ENCODE measurements around the gene RPL13A. TPM values are rescaled to one million over a fixed set of nuclear protein-coding genes. Genes with fewer than 3 reads are reported as not detected.

Gene RPL13A
- total and polyA plus RNA-seq, 2 of the 4 experiments (the other 2 are of a cell fraction) = 1,477 to 2,069 TPM

DNA sequence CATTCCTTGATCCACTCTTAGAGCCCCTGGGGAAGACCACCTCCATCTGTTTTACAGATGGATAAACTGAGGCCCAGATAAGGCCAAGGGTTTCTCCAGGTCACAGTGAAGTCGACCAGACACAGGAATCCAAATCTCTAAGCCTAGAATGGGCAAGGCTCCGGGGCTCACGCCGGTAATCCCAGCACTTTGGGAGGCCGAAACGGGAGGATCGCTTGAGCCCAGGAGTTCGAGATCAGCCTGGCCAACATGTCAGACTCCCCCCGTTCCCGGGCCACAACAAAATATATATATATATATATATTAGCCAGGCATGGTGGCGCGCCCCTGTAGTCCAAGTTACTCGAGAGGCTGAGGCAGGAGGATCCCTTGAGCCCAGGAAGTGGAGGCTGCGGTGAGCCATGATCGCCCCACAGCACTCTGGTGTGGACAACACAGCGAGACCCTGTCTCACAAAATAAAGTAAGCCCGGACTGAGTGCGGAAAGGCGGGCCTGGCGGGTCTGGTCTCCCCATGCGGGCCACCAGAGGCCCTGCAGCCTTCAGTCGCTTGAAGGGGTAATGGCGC, 615 bp upstream of the RPL13A start:
- no peak overlapping the region for H3K56ac ChIP-seq (ENCODE audit: extremely low read depth, insufficient read depth, low read length)
- 0 out of 2 replicates have a peak overlapping the region, but pooled peaks have one; percentile 49 for H3K14ac ChIP-seq (replicated peaks; ENCODE audit: low read depth, low read length)
- peaks cover 7% of the 10 kb centered on the region for H3K4me1 ChIP-seq (ENCODE audit: control insufficient read depth, insufficient read depth, low read length)
- peak overlapping the region; percentile 64 to 98 for H4K8ac ChIP-seq (ENCODE audit: low read depth in 2 of 2, low read length in 2 of 2)
- no TSS peak for BruUV-seq (replicated peaks)
- H3K27me3 ChIP-seq (ENCODE audit: control insufficient read depth, insufficient read depth, low read length) = no peaks in the 10 kb centered on the region
- dilution Hi-C loops (cut with HindIII; ENCODE audit: low sequenced_read_pairs, unreplicated experiment) (no loop called here), in situ Hi-C loops (cut with MboI; ENCODE audit: low sequenced_read_pairs) (no loop called here), intact Hi-C loops (cut with micrococcal nuclease) (loop anchor here (1.0 kb wide), 1 partner anchor 10 kb away; the partner anchor contains the start of gene RPS11)
- H2BK120ac ChIP-seq (ENCODE audit: low read depth, low read length) = peak overlapping the region; percentile 53; the same call in 1 of the 2 replicates
- peak overlapping the region; percentile 78 for H2BK5ac ChIP-seq (ENCODE audit: low read depth, low read length, poor library complexity, severe bottlenecking)
- ATAC-seq (ENCODE audit: low read depth) (no peak), DNase-seq (no peak)
- H3K4ac ChIP-seq (ENCODE audit: low read depth, low read length) = peak overlapping the region; percentile 90
- no peak overlapping the region for H2BK20ac ChIP-seq (ENCODE audit: low read depth, low read length)
- peak overlapping the region; percentile 97 for H2AFZ ChIP-seq (replicated peaks; ENCODE audit: low read length, poor library complexity)
- ChIA-PET POLR2A (ENCODE audit: unreplicated experiment) (interaction anchor here (0.7 kb wide), 1 partner anchor 11 kb away, joined by 4 read pairs; no protein-coding TSS in a partner anchor), CTCF (no interaction called here)
- no peak overlapping the region for H3K4me2 ChIP-seq (ENCODE audit: low read depth, low read length)
- no peak overlapping the region for H3K4me3 ChIP-seq (ENCODE audit: insufficient read depth, low read depth, low read length)
- peak overlapping the region; percentile 77 for H4K91ac ChIP-seq (ENCODE audit: insufficient read depth, low read depth, low read length)
- no peak overlapping the region for H3K23ac ChIP-seq (ENCODE audit: low read depth, low read length)
- peaks cover 11 to 31% of the 10 kb centered on the region in 2 experiments for H3K79me1 ChIP-seq (ENCODE audit: low read depth in 1 of 2, low read length in 2 of 2)
- peak overlapping the region; percentile 94 for H4K5ac ChIP-seq (ENCODE audit: low read depth, low read length)
- peak overlapping the region; percentile 89 for H2AK5ac ChIP-seq (ENCODE audit: low read depth, low read length)
- WGBS, 2 experiments (ENCODE audit: extremely low coverage in 2 of 2, insufficient read length in 1 of 2) = 21% methylated on average over 8 of the region's 23 CpGs; no CpG with 5 or more reads in 1 of the 2 experiments
- H4K20me1 ChIP-seq (ENCODE audit: insufficient read depth, low read length) = peaks cover 44% of the 10 kb centered on the region
- peaks cover 34% of the 10 kb centered on the region for H3K36me3 ChIP-seq (ENCODE audit: control insufficient read depth, insufficient read depth, low read length)
- TF ChIP-seq BHLHE40 (IDR thresholded peaks at IDR 0.05; ENCODE audit: low read depth, low read length) (no peak), FOS (IDR thresholded peaks at IDR 0.05; ENCODE audit: low read depth, low read length) (no peak), RCOR1 (IDR thresholded peaks at IDR 0.05; ENCODE audit: insufficient replicate concordance, low read length) (no peak), MAFK (IDR thresholded peaks at IDR 0.05; ENCODE audit: low read depth, low read length) (no peak), POLR2A (IDR thresholded peaks at IDR 0.05; ENCODE audit: low read depth, low read length) (no peak), RAD21 (IDR thresholded peaks at IDR 0.05; ENCODE audit: low read length) (no peak), CHD1 (IDR thresholded peaks at IDR 0.05; ENCODE audit: low read depth, low read length) (no peak), MAZ (IDR thresholded peaks at IDR 0.05; ENCODE audit: borderline replicate concordance, low read depth, low read length) (no peak), USF2 (IDR thresholded peaks at IDR 0.05; ENCODE audit: low read depth, low read length) (no peak), CTCF (conservative IDR thresholded peaks at IDR 0.05; ENCODE audit: low read depth, low read length) (no peak), NFE2L2 (IDR thresholded peaks at IDR 0.05; ENCODE audit: low read depth, low read length) (no peak), CEBPB (IDR thresholded peaks at IDR 0.05; ENCODE audit: low read depth, low read length) (no peak)
- TF ChIP-seq, protein P1, sequence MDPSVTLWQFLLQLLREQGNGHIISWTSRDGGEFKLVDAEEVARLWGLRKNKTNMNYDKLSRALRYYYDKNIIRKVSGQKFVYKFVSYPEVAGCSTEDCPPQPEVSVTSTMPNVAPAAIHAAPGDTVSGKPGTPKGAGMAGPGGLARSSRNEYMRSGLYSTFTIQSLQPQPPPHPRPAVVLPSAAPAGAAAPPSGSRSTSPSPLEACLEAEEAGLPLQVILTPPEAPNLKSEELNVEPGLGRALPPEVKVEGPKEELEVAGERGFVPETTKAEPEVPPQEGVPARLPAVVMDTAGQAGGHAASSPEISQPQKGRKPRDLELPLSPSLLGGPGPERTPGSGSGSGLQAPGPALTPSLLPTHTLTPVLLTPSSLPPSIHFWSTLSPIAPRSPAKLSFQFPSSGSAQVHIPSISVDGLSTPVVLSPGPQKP (IDR thresholded peaks at IDR 0.05; ENCODE audit: borderline replicate concordance, low read depth, low read length) = no peak
- H3K18ac ChIP-seq (ENCODE audit: low read depth, low read length) = no peak overlapping the region
- no peaks in the 10 kb centered on the region for H3K9me3 ChIP-seq (ENCODE audit: control insufficient read depth, insufficient read depth, low read length)
- H2BK15ac ChIP-seq (ENCODE audit: low read depth, low read length) = no peak overlapping the region; the same call in 2 of the 3 replicates
- peak overlapping the region; percentile 97 for H2AK9ac ChIP-seq (replicated peaks; ENCODE audit: low read depth, low read length, poor library complexity)
- peak overlapping the region; percentile 64 for H3K27ac ChIP-seq (ENCODE audit: insufficient read depth, low read length)
- H3K9ac ChIP-seq (ENCODE audit: low read depth, low read length) = no peak overlapping the region
- peaks cover 5% of the 10 kb centered on the region for H3K9me1 ChIP-seq (ENCODE audit: insufficient read depth, low read length)
